ENCODE measurements around the gene PCCB. TPM values are rescaled to one million over a fixed set of nuclear protein-coding genes. Genes with fewer than 3 reads are reported as not detected.

PCCB gene
- polyA plus RNA-seq, 1 donor from 2014 or later = 18.3 TPM

DNA sequence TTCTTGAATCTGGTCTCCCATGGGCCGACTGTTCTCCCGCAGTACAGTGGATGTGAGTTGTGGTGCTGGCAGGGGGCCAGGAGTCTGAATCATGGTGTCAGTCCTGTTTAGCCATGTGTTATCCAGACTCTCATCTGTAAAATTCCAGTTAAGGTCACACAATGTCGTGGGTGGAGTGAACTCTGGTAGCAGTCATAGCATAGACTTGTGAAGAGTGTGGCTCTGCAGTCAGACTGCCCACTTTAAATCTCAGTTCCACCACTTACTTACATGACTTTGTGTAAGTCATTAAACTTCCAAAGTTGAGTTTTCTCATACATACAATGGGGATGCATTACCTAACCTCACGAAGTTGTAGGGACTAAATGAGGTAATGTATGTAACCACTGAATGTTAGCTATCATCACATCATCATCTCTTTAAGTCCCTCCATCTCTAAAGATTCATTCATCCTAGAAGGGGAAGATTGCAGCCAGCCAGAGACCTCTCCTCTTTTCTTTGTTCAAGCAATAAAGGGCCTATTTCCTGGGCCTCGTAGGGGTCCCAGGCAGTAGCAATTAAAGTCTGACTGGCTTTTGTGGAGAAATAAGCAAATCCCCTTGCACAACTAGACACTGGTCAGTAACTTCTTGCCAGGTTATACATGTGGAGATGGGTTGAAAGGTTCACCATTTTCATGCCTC, 93.9 kb downstream of the PCCB start:
- no peak overlapping the region for H3K4me2 ChIP-seq (ENCODE audit: low read length)
- no peaks in the 10 kb centered on the region for H3K79me2 ChIP-seq (replicated peaks; ENCODE audit: insufficient read depth, low read length)
- no peaks in the 10 kb centered on the region for H3K27me3 ChIP-seq (ENCODE audit: insufficient read depth, low read depth, low read length)
- no peak for TF ChIP-seq POLR2AphosphoS5 (IDR thresholded peaks at IDR 0.05)
- TF ChIP-seq TAF1 (IDR thresholded peaks at IDR 0.05; ENCODE audit: low read depth) = no peak
- TF ChIP-seq SMC3 (conservative IDR thresholded peaks at IDR 0.05; ENCODE audit: poor library complexity) = no peak
- TF ChIP-seq, protein P1, sequence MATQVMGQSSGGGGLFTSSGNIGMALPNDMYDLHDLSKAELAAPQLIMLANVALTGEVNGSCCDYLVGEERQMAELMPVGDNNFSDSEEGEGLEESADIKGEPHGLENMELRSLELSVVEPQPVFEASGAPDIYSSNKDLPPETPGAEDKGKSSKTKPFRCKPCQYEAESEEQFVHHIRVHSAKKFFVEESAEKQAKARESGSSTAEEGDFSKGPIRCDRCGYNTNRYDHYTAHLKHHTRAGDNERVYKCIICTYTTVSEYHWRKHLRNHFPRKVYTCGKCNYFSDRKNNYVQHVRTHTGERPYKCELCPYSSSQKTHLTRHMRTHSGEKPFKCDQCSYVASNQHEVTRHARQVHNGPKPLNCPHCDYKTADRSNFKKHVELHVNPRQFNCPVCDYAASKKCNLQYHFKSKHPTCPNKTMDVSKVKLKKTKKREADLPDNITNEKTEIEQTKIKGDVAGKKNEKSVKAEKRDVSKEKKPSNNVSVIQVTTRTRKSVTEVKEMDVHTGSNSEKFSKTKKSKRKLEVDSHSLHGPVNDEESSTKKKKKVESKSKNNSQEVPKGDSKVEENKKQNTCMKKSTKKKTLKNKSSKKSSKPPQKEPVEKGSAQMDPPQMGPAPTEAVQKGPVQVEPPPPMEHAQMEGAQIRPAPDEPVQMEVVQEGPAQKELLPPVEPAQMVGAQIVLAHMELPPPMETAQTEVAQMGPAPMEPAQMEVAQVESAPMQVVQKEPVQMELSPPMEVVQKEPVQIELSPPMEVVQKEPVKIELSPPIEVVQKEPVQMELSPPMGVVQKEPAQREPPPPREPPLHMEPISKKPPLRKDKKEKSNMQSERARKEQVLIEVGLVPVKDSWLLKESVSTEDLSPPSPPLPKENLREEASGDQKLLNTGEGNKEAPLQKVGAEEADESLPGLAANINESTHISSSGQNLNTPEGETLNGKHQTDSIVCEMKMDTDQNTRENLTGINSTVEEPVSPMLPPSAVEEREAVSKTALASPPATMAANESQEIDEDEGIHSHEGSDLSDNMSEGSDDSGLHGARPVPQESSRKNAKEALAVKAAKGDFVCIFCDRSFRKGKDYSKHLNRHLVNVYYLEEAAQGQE (IDR thresholded peaks at IDR 0.05; ENCODE audit: borderline replicate concordance) = no peak
- TF ChIP-seq EP300 (conservative IDR thresholded peaks at IDR 0.05; ENCODE audit: poor library complexity, severe bottlenecking) = no peak
- TF ChIP-seq MXI1 (conservative IDR thresholded peaks at IDR 0.05; ENCODE audit: poor library complexity, severe bottlenecking) = no peak
- TF ChIP-seq, protein P2, sequence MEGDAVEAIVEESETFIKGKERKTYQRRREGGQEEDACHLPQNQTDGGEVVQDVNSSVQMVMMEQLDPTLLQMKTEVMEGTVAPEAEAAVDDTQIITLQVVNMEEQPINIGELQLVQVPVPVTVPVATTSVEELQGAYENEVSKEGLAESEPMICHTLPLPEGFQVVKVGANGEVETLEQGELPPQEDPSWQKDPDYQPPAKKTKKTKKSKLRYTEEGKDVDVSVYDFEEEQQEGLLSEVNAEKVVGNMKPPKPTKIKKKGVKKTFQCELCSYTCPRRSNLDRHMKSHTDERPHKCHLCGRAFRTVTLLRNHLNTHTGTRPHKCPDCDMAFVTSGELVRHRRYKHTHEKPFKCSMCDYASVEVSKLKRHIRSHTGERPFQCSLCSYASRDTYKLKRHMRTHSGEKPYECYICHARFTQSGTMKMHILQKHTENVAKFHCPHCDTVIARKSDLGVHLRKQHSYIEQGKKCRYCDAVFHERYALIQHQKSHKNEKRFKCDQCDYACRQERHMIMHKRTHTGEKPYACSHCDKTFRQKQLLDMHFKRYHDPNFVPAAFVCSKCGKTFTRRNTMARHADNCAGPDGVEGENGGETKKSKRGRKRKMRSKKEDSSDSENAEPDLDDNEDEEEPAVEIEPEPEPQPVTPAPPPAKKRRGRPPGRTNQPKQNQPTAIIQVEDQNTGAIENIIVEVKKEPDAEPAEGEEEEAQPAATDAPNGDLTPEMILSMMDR (IDR thresholded peaks at IDR 0.05; ENCODE audit: poor library complexity, severe bottlenecking) = no peak
- no peak for TF ChIP-seq RAD21 (conservative IDR thresholded peaks at IDR 0.05)
- TF ChIP-seq EZH2 (IDR thresholded peaks at IDR 0.05; ENCODE audit: borderline replicate concordance, insufficient read depth, low read length, poor library complexity, severe bottlenecking) = no peak
- H3K9me3 ChIP-seq (ENCODE audit: low read length) = no peaks in the 10 kb centered on the region
- H3F3A ChIP-seq (ENCODE audit: insufficient read depth, low read length, poor library complexity, severe bottlenecking) = no peaks in the 10 kb centered on the region
- no peak overlapping the region for H3K27ac ChIP-seq (ENCODE audit: low read length)
- no peak overlapping the region for H3K9ac ChIP-seq (ENCODE audit: low read length)
- no peak overlapping the region for H3K4me3 ChIP-seq (ENCODE audit: low read length)
- no peaks in the 10 kb centered on the region for H3K36me3 ChIP-seq (ENCODE audit: insufficient read depth, low read length)
- H4K20me1 ChIP-seq (ENCODE audit: insufficient read depth) = no peaks in the 10 kb centered on the region
- H3K9me2 ChIP-seq (ENCODE audit: insufficient read depth, low read length) = no peaks in the 10 kb centered on the region
- no peak overlapping the region for H2AFZ ChIP-seq (ENCODE audit: low read depth, low read length)

DNA sequence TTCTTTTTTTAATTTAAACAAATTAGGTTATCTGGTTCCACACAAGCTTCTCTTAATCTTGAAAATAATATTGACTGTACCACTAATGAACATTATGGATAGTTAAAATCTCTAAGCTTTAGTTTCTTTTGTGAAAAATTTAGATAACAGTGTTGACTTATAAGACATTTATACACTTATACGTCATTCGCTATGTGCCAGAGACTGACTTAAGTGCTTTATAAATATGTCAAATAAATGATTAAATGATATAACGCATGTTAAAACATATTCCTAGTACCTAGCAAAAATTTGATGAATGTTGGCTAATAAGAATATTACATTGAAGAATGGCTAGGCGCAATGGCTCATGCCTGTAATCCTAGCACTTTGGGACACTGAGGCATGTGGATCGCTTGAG, 96.3 kb downstream of the PCCB start:
- Histone ChIP-seq H3K9me2 (ENCODE audit: insufficient read depth, low read length) (no peaks in the 10 kb centered on the region), H3K9me3 (ENCODE audit: low read length) (no peaks in the 10 kb centered on the region), H3F3A (ENCODE audit: insufficient read depth, low read length, poor library complexity, severe bottlenecking) (no peaks in the 10 kb centered on the region), H2AFZ (ENCODE audit: low read depth, low read length) (no peak overlapping the region), H4K20me1 (ENCODE audit: insufficient read depth) (no peaks in the 10 kb centered on the region), H3K4me2 (ENCODE audit: low read length) (no peak overlapping the region), H3K4me3 (ENCODE audit: low read length) (no peak overlapping the region), H3K27ac (ENCODE audit: low read length) (no peak overlapping the region), H3K27me3 (ENCODE audit: insufficient read depth, low read depth, low read length) (no peaks in the 10 kb centered on the region), H3K79me2 (replicated peaks; ENCODE audit: insufficient read depth, low read length) (no peaks in the 10 kb centered on the region), H3K9ac (ENCODE audit: low read length) (no peak overlapping the region), H3K36me3 (ENCODE audit: insufficient read depth, low read length) (no peaks in the 10 kb centered on the region)
- TF ChIP-seq POLR2AphosphoS5 (IDR thresholded peaks at IDR 0.05) = no peak
- no peak for TF ChIP-seq RAD21 (conservative IDR thresholded peaks at IDR 0.05)
- TF ChIP-seq, protein P1 (IDR thresholded peaks at IDR 0.05; ENCODE audit: borderline replicate concordance) = no peak
- TF ChIP-seq SMC3 (conservative IDR thresholded peaks at IDR 0.05; ENCODE audit: poor library complexity) = no peak
- no peak for TF ChIP-seq EZH2 (IDR thresholded peaks at IDR 0.05; ENCODE audit: borderline replicate concordance, insufficient read depth, low read length, poor library complexity, severe bottlenecking)
- TF ChIP-seq TAF1 (IDR thresholded peaks at IDR 0.05; ENCODE audit: low read depth) = no peak
- TF ChIP-seq, protein P2 (IDR thresholded peaks at IDR 0.05; ENCODE audit: poor library complexity, severe bottlenecking) = no peak
- no peak for TF ChIP-seq EP300 (conservative IDR thresholded peaks at IDR 0.05; ENCODE audit: poor library complexity, severe bottlenecking)
- TF ChIP-seq MXI1 (conservative IDR thresholded peaks at IDR 0.05; ENCODE audit: poor library complexity, severe bottlenecking) = no peak
